Right lobe of liver (tissue), 6 donors: ENCODE results near the gene CTIF. TPM values are rescaled to one million over a fixed set of nuclear protein-coding genes. Genes with fewer than 3 reads are reported as not detected.

Experiments
- ATAC-seq, 4 donors: fragments of 200-7000 bp; cut with Tn5 transposase; one replicate each; pipeline ENCODE4 v1.9.1; 2020; ENCODE audit warnings: mild to moderate bottlenecking in 4 of 4, moderate library complexity in 4 of 4
- DNase-seq, 3 donors: peaks; one replicate each; pipeline ENCODE4 v3.0.0-alpha.2; 2020
- H3K27ac ChIP-seq, 3 donors: fragments of 200-600 bp; one replicate each; pipeline ENCODE4 v1.8.0; 2022
- H3K27me3 ChIP-seq, 2 donors: fragments of 200-600 bp; one replicate each; pipeline ENCODE4 v1.8.0; 2022
- H3K36me3 ChIP-seq, 4 donors: fragments of 200-600 bp; sonication (generic) in 1 of 4; one replicate each; pipeline versions ENCODE4 v1.5.1 to v1.8.0; 2017 to 2022; ENCODE audit warnings: control low read depth in 1 of 4
- H3K4me1 ChIP-seq, 4 donors: fragments of 200-600 bp; sonication (generic) in 1 of 4; one replicate each; pipeline versions ENCODE4 v1.5.1 to v1.8.0; 2017 to 2022; ENCODE audit warnings: control low read depth in 1 of 4
- H3K4me3 ChIP-seq, 3 donors: fragments of 200-600 bp; one replicate each; pipeline ENCODE4 v1.8.0; 2022
- H3K9me3 ChIP-seq, 4 donors: fragments of 200-600 bp; sonication (generic) in 1 of 4; one replicate each; pipeline versions ENCODE4 v1.5.1 to v1.8.0; 2017 to 2022; ENCODE audit warnings: control low read depth in 1 of 4
- POLR2A ChIP-seq: fragments of 450-650 bp; IDR thresholded peaks from one replicate; pipeline ENCODE4 v1.6.1; 2017; ENCODE audit warnings: antibody characterized with exemption, mild to moderate bottlenecking
- WGBS: methylation state at CpG from one replicate; pipeline ENCODE4 v1.1.6; 2018; ENCODE audit warnings: low coverage, low lambda C conversion rate; ENCODE audit not compliant: insufficient coverage; ENCODE audit errors: missing lambda C conversion rate; 5-methylcytosine and 5-hydroxymethylcytosine counted together
- intact Hi-C, 2 donors: fragments of 100-400 bp; cut with DNase I; formaldehyde crosslinking; loops; one replicate each; pipeline versions ENCODE4 v1.11.2 to v1.14.1; 2022
- total RNA-seq, 6 experiments: library from RNA; depleted of rRNA in 2 of 6; stranded (reverse); fragments of >200 nt in 2 of 6; fragmentation: NEBNext Ultra II Directional in 3 of 6; extraction: Animal tissue kit (Norgen Biotek cat#: 25700) in 3 of 6; gene quantifications; one replicate each; pipeline versions ENCODE4 v1.1.0 to v1.2.4, GENCODE V29; 2016 to 2023
- TF ChIP-seq, protein P1 (sequence below), 4 donors: fragments of 200-600 bp in 3 of 4; fragments of 450-650 bp in 1 of 4; IDR thresholded peaks; one replicate each; pipeline versions ENCODE4 v1.5.1 to v1.8.0; 2016 to 2022; ENCODE audit warnings: antibody characterized with exemption in 4 of 4, mild to moderate bottlenecking in 2 of 4
- donor health status: DM: no; HTN: yes; CAD: no.
- donor health status: DM: no; HTN: no; CAD: no.
- donor health status: DM: no; HTN: no; CAD: no.
- donor health status: DM: no; HTN: yes; CAD: no.
- donor health status: DM: no; HTN: yes; CAD: no.

Gene CTIF
- total RNA-seq, 6 experiments from 2014 or later = 29.0 to 60.6 (median 43.1) TPM

GRCh38 chr18:48773821-48774220 lies 235.0 kb downstream of the CTIF start:
- Histone ChIP-seq H3K4me1 (peaks cover 0 to 35% (median 6%) of the 10 kb centered on the region in 4 donors), H3K4me3 (no peak overlapping the region), H3K27me3 (no peaks in the 10 kb centered on the region), H3K27ac (no peak overlapping the region), H3K9me3 (no peaks in the 10 kb centered on the region), H3K36me3 (peaks cover 0 to 8% (median 0%) of the 10 kb centered on the region in 4 donors)
- DNase-seq = no peak
- no peak for TF ChIP-seq POLR2A
- WGBS = 100% methylated on average over 2 of the region's 6 CpGs
- intact Hi-C loops = no loop called here
- ATAC-seq = no peak

- DNase-seq (no peak), ATAC-seq (no peak)
- Histone ChIP-seq H3K36me3 (peaks cover 0 to 8% (median 0%) of the 10 kb centered on the region in 4 donors), H3K27me3 (no peaks in the 10 kb centered on the region), H3K4me3 (no peak overlapping the region), H3K9me3 (no peaks in the 10 kb centered on the region), H3K4me1 (peaks cover 0 to 46% (median 11%) of the 10 kb centered on the region in 4 donors), H3K27ac (no peak overlapping the region)
- TF ChIP-seq, protein P1, sequence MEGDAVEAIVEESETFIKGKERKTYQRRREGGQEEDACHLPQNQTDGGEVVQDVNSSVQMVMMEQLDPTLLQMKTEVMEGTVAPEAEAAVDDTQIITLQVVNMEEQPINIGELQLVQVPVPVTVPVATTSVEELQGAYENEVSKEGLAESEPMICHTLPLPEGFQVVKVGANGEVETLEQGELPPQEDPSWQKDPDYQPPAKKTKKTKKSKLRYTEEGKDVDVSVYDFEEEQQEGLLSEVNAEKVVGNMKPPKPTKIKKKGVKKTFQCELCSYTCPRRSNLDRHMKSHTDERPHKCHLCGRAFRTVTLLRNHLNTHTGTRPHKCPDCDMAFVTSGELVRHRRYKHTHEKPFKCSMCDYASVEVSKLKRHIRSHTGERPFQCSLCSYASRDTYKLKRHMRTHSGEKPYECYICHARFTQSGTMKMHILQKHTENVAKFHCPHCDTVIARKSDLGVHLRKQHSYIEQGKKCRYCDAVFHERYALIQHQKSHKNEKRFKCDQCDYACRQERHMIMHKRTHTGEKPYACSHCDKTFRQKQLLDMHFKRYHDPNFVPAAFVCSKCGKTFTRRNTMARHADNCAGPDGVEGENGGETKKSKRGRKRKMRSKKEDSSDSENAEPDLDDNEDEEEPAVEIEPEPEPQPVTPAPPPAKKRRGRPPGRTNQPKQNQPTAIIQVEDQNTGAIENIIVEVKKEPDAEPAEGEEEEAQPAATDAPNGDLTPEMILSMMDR (IDR thresholded peaks at IDR 0.05) = no peak
- TF ChIP-seq POLR2A = no peak
- WGBS = 93% methylated on average over 4 of the region's 5 CpGs
- intact Hi-C loops = no loop called here
Measured at GRCh38 chr18:48774941-48775340, 236.1 kb downstream of the CTIF start.

GRCh38 chr18:48775372-48776155 lies 236.7 kb downstream of the CTIF start:
- intact Hi-C loops = no loop called here
- H3K36me3 ChIP-seq = peaks cover 0 to 2% (median 0%) of the 10 kb centered on the region in 4 donors
- TF ChIP-seq, protein P1 (IDR thresholded peaks at IDR 0.05) = no peak
- TF ChIP-seq POLR2A = no peak

DNA sequence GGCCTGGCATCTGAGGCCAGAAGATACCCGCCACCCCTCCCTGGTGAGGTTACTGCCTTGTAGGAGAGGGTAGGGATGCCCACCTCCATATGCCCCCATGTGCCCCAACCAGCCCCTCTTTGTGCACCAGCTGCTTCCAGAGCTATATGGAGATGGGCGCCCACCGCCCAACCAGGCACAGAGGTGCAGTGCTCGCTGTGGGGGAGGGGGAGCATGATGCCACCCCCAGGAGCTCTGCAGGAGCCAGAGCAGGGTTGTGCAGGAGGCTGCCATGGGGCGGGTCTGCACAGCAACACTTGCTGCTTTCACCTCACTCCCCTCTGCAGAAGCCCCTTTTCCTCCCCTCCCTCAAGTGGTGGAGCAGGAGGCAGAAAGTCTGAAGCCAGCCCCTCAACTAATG lies 237.3 kb downstream of the CTIF start:
- Histone ChIP-seq H3K36me3 (no peaks in the 10 kb centered on the region), H3K27me3 (no peaks in the 10 kb centered on the region), H3K4me1 (peaks cover 0 to 59% (median 19%) of the 10 kb centered on the region in 4 donors), H3K4me3 (no peak overlapping the region), H3K27ac (no peak overlapping the region), H3K9me3 (no peaks in the 10 kb centered on the region)
- no peak for TF ChIP-seq POLR2A
- TF ChIP-seq, protein P1 (IDR thresholded peaks at IDR 0.05) = no peak
- no CpG with 5 or more reads among the region's 5 CpGs for WGBS
- DNase-seq = no peak
- intact Hi-C loops = no loop called here
- no peak for ATAC-seq

More at GRCh38 chr18:48775372-48776155, 236.7 kb downstream of the CTIF start:
- DNase-seq (peak in 2 of 3 donors; percentile 64 to 69), ATAC-seq (peak; percentile 14 to 47 (median 42))
- Histone ChIP-seq H3K27ac (no peak overlapping the region), H3K27me3 (no peaks in the 10 kb centered on the region), H3K4me3 (no peak overlapping the region), H3K4me1 (peaks cover 0 to 53% (median 15%) of the 10 kb centered on the region in 4 donors), H3K9me3 (no peaks in the 10 kb centered on the region)
- WGBS = 60% methylated on average over 8 of the region's 12 CpGs

DNA sequence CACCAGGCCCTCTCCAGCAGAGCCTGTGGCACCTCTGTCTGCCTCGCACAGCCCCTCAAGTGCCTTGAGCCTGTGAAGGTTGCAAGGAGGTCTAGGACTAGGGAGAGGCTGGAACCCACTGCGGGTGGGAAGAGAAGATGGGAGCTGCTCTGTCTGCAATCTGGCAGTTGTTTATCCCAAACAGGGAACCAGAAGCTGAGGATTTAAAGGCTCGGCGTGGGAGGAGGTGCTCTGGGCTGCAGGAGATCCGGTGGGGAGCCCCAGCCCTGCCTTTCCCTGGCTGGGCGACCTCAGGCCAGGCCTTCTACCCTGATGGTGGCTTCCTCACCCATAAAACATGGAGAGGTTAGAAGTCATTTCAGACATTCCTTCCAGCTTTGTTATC lies 237.8 kb downstream of the CTIF start:
- peaks cover 0 to 63% (median 19%) of the 10 kb centered on the region in 4 donors for H3K4me1 ChIP-seq

More for the DNA sequence above, 237.8 kb downstream of the CTIF start:
- 77% methylated on average over 3 of the region's 6 CpGs for WGBS
- intact Hi-C loops = no loop called here
- DNase-seq (peak in 1 of 3 donors; percentile 43), ATAC-seq (no peak)
- Histone ChIP-seq H3K27me3 (no peaks in the 10 kb centered on the region), H3K36me3 (no peaks in the 10 kb centered on the region), H3K4me3 (no peak overlapping the region), H3K9me3 (no peaks in the 10 kb centered on the region), H3K27ac (peak overlapping the region in 1 of 3 donors; percentile 34)
- no peak for TF ChIP-seq POLR2A
- TF ChIP-seq, protein P1 (IDR thresholded peaks at IDR 0.05) = no peak
